ENCODE results near the gene LIPK. TPM values are rescaled to one million over a fixed set of nuclear protein-coding genes. Genes with fewer than 3 reads are reported as not detected.
"Not testable (repeated sequence)": the region's sequence is repeated elsewhere in the genome, so short reads cannot be mapped to it uniquely, and the experiment has no call there.

The LIPK gene
- total and polyA plus RNA-seq, 8 donors = not detected

- H3K27ac ChIP-seq = no peak overlapping the region
Observed at GRCh38 chr10:88733215-88733614, 27.2 kb downstream of the LIPK start.

GRCh38 chr10:88735661-88736060 lies 29.6 kb downstream of the LIPK start:
- intact Hi-C loops (cut with DNase I) = no loop called here
- Histone ChIP-seq H3K4me1 (no peaks in the 10 kb centered on the region), H3K36me3 (no peaks in the 10 kb centered on the region), H3K27ac (no peak overlapping the region), H3K4me3 (no peak overlapping the region), H3K27me3 (peaks cover 0 to 2% of the 10 kb centered on the region in 2 donors), H3K9me3 (no peaks in the 10 kb centered on the region)
- no peak for DNase-seq
- no peak for TF ChIP-seq CTCF (IDR thresholded peaks at IDR 0.05)
- ATAC-seq = no peak

More at GRCh38 chr10:88733215-88733614, 27.2 kb downstream of the LIPK start:
- no peak for TF ChIP-seq CTCF (IDR thresholded peaks at IDR 0.05)
- H3K36me3 ChIP-seq = no peaks in the 10 kb centered on the region
- DNase-seq = no peak
- intact Hi-C loops (cut with DNase I) = no loop called here
- no peaks in the 10 kb centered on the region for H3K4me1 ChIP-seq
- ATAC-seq = no peak
- no peaks in the 10 kb centered on the region for H3K9me3 ChIP-seq
- peaks cover 0 to 6% of the 10 kb centered on the region in 2 donors for H3K27me3 ChIP-seq
- no peak overlapping the region for H3K4me3 ChIP-seq

GRCh38 chr10:88741921-88742320 lies 35.9 kb downstream of the LIPK start:
- ATAC-seq; intact Hi-C loops (cut with DNase I): not testable (repeated sequence)

GRCh38 chr10:88742448-88742847 lies 36.4 kb downstream of the LIPK start:
- H3K9me3 ChIP-seq = peaks cover 0 to 11% of the 10 kb centered on the region in 2 donors
- no peak overlapping the region for H3K4me3 ChIP-seq
- no peak for TF ChIP-seq CTCF (IDR thresholded peaks at IDR 0.05)
- DNase-seq = no peak
- intact Hi-C loops (cut with DNase I) = no loop called here
- no peaks in the 10 kb centered on the region for H3K4me1 ChIP-seq
- no peak for ATAC-seq
- H3K27me3 ChIP-seq = peaks cover 0 to 2% of the 10 kb centered on the region in 2 donors
- no peaks in the 10 kb centered on the region for H3K36me3 ChIP-seq
- H3K27ac ChIP-seq = no peak overlapping the region

More at GRCh38 chr10:88741921-88742320, 35.9 kb downstream of the LIPK start:
- not testable (repeated sequence) for H3K27me3 ChIP-seq, H3K4me3 ChIP-seq, H3K4me1 ChIP-seq, H3K36me3 ChIP-seq, DNase-seq, H3K27ac ChIP-seq
- H3K9me3 ChIP-seq = peaks cover 0 to 11% of the 10 kb centered on the region in 2 donors

- no peak for TF ChIP-seq CTCF (IDR thresholded peaks at IDR 0.05)
- DNase-seq (no peak), ATAC-seq (peak; percentile 18)
- intact Hi-C loops (cut with DNase I) = no loop called here
- Histone ChIP-seq H3K27me3 (no peaks in the 10 kb centered on the region), H3K9me3 (peaks cover 0 to 12% of the 10 kb centered on the region in 2 donors), H3K27ac (no peak overlapping the region), H3K4me3 (no peak overlapping the region), H3K4me1 (no peaks in the 10 kb centered on the region), H3K36me3 (no peaks in the 10 kb centered on the region)
Observed at GRCh38 chr10:88744002-88744401, 38.0 kb downstream of the LIPK start.

- Histone ChIP-seq H3K4me1 (no peaks in the 10 kb centered on the region), H3K36me3 (no peaks in the 10 kb centered on the region), H3K9me3 (peaks cover 0 to 17% of the 10 kb centered on the region in 2 donors), H3K27ac (no peak overlapping the region), H3K4me3 (no peak overlapping the region), H3K27me3 (no peaks in the 10 kb centered on the region)
- ATAC-seq = no peak
- intact Hi-C loops (cut with DNase I) = no loop called here
- no peak for DNase-seq
- TF ChIP-seq CTCF (IDR thresholded peaks at IDR 0.05) = no peak
Observed at GRCh38 chr10:88745633-88746032, 39.6 kb downstream of the LIPK start.

Measured in left lung (tissue), 10 donors.